Endothelial cell of umbilical vein (primary cell): ENCODE results near the gene RBM44. TPM values are rescaled to one million over a fixed set of nuclear protein-coding genes. Genes with fewer than 3 reads are reported as not detected.

Experiments used
- BruUV-seq: library from RNA; stranded (reverse); fragments of 400-500 nt; replicated peaks from 2 replicates; lab custom pipeline; 2021; lab: Mats Ljungman, UMichigan
- CTCF ChIA-PET: fragments of 300-600, 350-600 bp; sonication (Branson Sonifier 250); formaldehyde crosslinking; loops from one replicate; lab custom pipeline; 2021; ENCODE audit warnings: antibody characterized with exemption, inconsistent platforms; lab: Charles Lee
- POLR2A ChIA-PET: fragments of 300-600, 350-600 bp; sonication (Branson Sonifier 250); formaldehyde crosslinking; loops from one replicate; lab custom pipeline; 2021; ENCODE audit warnings: antibody characterized with exemption, inconsistent platforms; lab: Charles Lee
- DNase-seq: peaks from one replicate; pipeline ENCODE4 v3.0.0-alpha.2; 2011; ENCODE audit warnings: low read depth, low spot score
- FAIRE-seq: peaks from 2 replicates; lab custom pipeline; 2011; peaks lifted over from hg19 to GRCh38; lab: Jason Lieb, UNC
- H2AFZ ChIP-seq: 2 replicates; pipeline ENCODE4 v1.6.0; 2012; ENCODE audit warnings: low read depth, low read length, control low read depth, inconsistent platforms
- H3K27ac ChIP-seq: 2 replicates; pipeline ENCODE4 v1.5.1; 2011; ENCODE audit warnings: low read depth, mild to moderate bottlenecking, control low read depth, low read length, moderate library complexity; ENCODE audit not compliant: insufficient read depth
- H3K27me3 ChIP-seq, 2 experiments: 2 replicates each; pipeline versions ENCODE4 v1.6.0 to v1.6.1; 2011; ENCODE audit warnings: low read length in 2 of 2, mixed read lengths in 1 of 2; ENCODE audit not compliant: control insufficient read depth in 2 of 2, insufficient read depth in 2 of 2
- H3K36me3 ChIP-seq, 2 experiments: 2 replicates in 1 of 2; 3 replicates in 1 of 2; pipeline ENCODE4 v1.5.1; 2011; ENCODE audit warnings: low read length in 2 of 2, mild to moderate bottlenecking in 1 of 2, moderate library complexity in 1 of 2; ENCODE audit not compliant: control insufficient read depth in 2 of 2, insufficient read depth in 2 of 2; ENCODE audit errors: extremely low read depth in 1 of 2
- H3K4me1 ChIP-seq: 3 replicates; pipeline ENCODE4 v1.5.1; 2011; ENCODE audit warnings: mild to moderate bottlenecking, low read length; ENCODE audit not compliant: control insufficient read depth, insufficient read depth; ENCODE audit errors: extremely low read depth
- H3K4me2 ChIP-seq: 2 replicates; pipeline ENCODE4 v1.6.1; 2011; ENCODE audit warnings: low read length, control low read depth, mixed read lengths; ENCODE audit not compliant: insufficient read depth
- H3K4me3 ChIP-seq, 3 experiments: fragments of 200-600 bp in 1 of 3; sonication (generic), shearing (Covaris generic) in 1 of 3; replicated peaks in 1 of 3; 2 replicates each; pipeline ENCODE4 v1.5.1; 2011 to 2016; ENCODE audit warnings: control low read depth in 3 of 3, low read length in 3 of 3, mild to moderate bottlenecking in 2 of 3, inconsistent platforms in 1 of 3, low read depth in 1 of 3, moderate library complexity in 1 of 3; ENCODE audit not compliant: insufficient read depth in 1 of 3
- H3K79me2 ChIP-seq: 2 replicates; pipeline ENCODE4 v1.6.0; 2012; ENCODE audit warnings: low read length, inconsistent platforms; ENCODE audit not compliant: control insufficient read depth, insufficient read depth
- H3K9ac ChIP-seq: replicated peaks from 2 replicates; pipeline ENCODE3; 2011; ENCODE audit warnings: low read length, control low read depth; ENCODE audit not compliant: insufficient read depth; ENCODE audit errors: extremely low read depth
- H3K9me1 ChIP-seq: replicated peaks from 3 replicates; pipeline ENCODE4 v1.6.0; 2011; ENCODE audit warnings: mild to moderate bottlenecking, low read length; ENCODE audit not compliant: control insufficient read depth, insufficient read depth; ENCODE audit errors: extremely low read depth
- H3K9me3 ChIP-seq: replicated peaks from 2 replicates; pipeline ENCODE4 v1.5.1; 2012; ENCODE audit warnings: low read length, inconsistent platforms; ENCODE audit not compliant: control insufficient read depth, insufficient read depth
- H4K20me1 ChIP-seq: replicated peaks from 2 replicates; pipeline ENCODE3; 2011; ENCODE audit warnings: mild to moderate bottlenecking, low read length; ENCODE audit not compliant: control insufficient read depth, insufficient read depth; ENCODE audit errors: extremely low read depth
- EZH2 ChIP-seq: IDR thresholded peaks from 2 replicates; pipeline ENCODE4 v1.6.1; 2012; ENCODE audit warnings: borderline replicate concordance, low read depth, mild to moderate bottlenecking, moderate library complexity, low read length, inconsistent platforms; ENCODE audit not compliant: severe bottlenecking
- FOS ChIP-seq: IDR thresholded peaks from 2 replicates; pipeline ENCODE4 v1.6.1; 2011; ENCODE audit warnings: mild to moderate bottlenecking, low read length, moderate library complexity, borderline replicate concordance; ENCODE audit not compliant: insufficient read depth
- GATA2 ChIP-seq: IDR thresholded peaks from 2 replicates; pipeline ENCODE4 v1.7.0; 2011; ENCODE audit warnings: low read depth, mild to moderate bottlenecking, moderate library complexity, mixed read lengths, low read length; ENCODE audit not compliant: insufficient read length, insufficient read depth
- JUN ChIP-seq: IDR thresholded peaks from 2 replicates; pipeline ENCODE4 v1.6.1; 2011; ENCODE audit warnings: borderline replicate concordance, low read depth; ENCODE audit not compliant: insufficient read length, insufficient read depth
- MYC ChIP-seq: IDR thresholded peaks from one replicate; pipeline ENCODE4 v1.6.1; 2011; ENCODE audit warnings: mild to moderate bottlenecking, low read depth, low read length
- POLR2A ChIP-seq: IDR thresholded peaks from 2 replicates; pipeline ENCODE4 v1.6.1; 2012; ENCODE audit warnings: low read depth, mild to moderate bottlenecking, control low read depth, low read length
- POLR2AphosphoS5 ChIP-seq: IDR thresholded peaks from 2 replicates; pipeline ENCODE4 v1.6.1; 2012; ENCODE audit warnings: low read depth, mild to moderate bottlenecking, control low read depth, low read length, moderate library complexity; ENCODE audit not compliant: insufficient read depth
- dilution Hi-C: fragments of 300-500 bp; cut with MboI; formaldehyde crosslinking; loops from one replicate; pipeline ENCODE4 v1.15.0; 2019; ENCODE audit warnings: low sequenced_read_pairs; ENCODE audit not compliant: extremely low pct_ligation_motif_present
- intact Hi-C: fragments of 100-400 bp; cut with micrococcal nuclease; formaldehyde crosslinking; loops from one replicate; pipeline ENCODE4 v1.10.0; 2022
- polyA plus RNA-seq, 4 experiments: library from polyadenylated mRNA; depleted of rRNA in 3 of 4; stranded (reverse) in 3 of 4; unstranded in 1 of 4; fragments of >200 nt; gene quantifications; 2 replicates each; pipeline versions ENCODE4 v1.2.1 to v1.2.3, GENCODE V29; 2011 to 2012; ENCODE audit warnings: missing spikeins in 1 of 4
- total RNA-seq: library from RNA; stranded (reverse); gene quantifications from 2 replicates; pipeline ENCODE4 v1.2.3, GENCODE V29; 2021
- TF ChIP-seq, protein P1 (sequence below): IDR thresholded peaks from 2 replicates; pipeline ENCODE4 v1.6.1; 2011; ENCODE audit not compliant: insufficient read depth, insufficient read length
- TF ChIP-seq, protein P2 (sequence below), 2 donors: IDR thresholded peaks; 1 replicate in 1 of 2; 2 replicates in 1 of 2; pipeline ENCODE4 v1.5.1; 2011; ENCODE audit warnings: low read length in 2 of 2, mild to moderate bottlenecking in 2 of 2, moderate library complexity in 2 of 2, control low read depth in 1 of 2, inconsistent platforms in 1 of 2, low read depth in 1 of 2; ENCODE audit not compliant: insufficient read depth in 1 of 2; ENCODE audit errors: extremely low read depth in 1 of 2

The RBM44 gene
- total and polyA plus RNA-seq, 2 donors (not counting 3 experiments of a cell fraction or from before 2014, with no cell fraction given), result 0.14 to 0.53 TPM

- peak; percentile 35 for FAIRE-seq
- Histone ChIP-seq H3K4me2 (no peak overlapping the region), H3K9me3 (no peaks in the 10 kb centered on the region), H3K9me1 (no peaks in the 10 kb centered on the region), H4K20me1 (no peaks in the 10 kb centered on the region), H3K27ac (no peak overlapping the region), H3K9ac (no peak overlapping the region), H3K4me3 (no peak overlapping the region), H3K36me3 (no peaks in the 10 kb centered on the region), H3K79me2 (no peaks in the 10 kb centered on the region), H2AFZ (no peak overlapping the region), H3K27me3 (peaks cover 12 to 16% of the 10 kb centered on the region in 2 experiments), H3K4me1 (peaks cover 5% of the 10 kb centered on the region)
- no TSS peak for BruUV-seq
- dilution Hi-C loops (no loop called here), intact Hi-C loops (no loop called here)
- DNase-seq, result no peak
- ChIA-PET POLR2A (no interaction called here), CTCF (no interaction called here)
- TF ChIP-seq POLR2AphosphoS5 (no peak), EZH2 (no peak), JUN (no peak), MYC (no peak), FOS (no peak), GATA2 (no peak), POLR2A (no peak)
- TF ChIP-seq, protein P1, sequence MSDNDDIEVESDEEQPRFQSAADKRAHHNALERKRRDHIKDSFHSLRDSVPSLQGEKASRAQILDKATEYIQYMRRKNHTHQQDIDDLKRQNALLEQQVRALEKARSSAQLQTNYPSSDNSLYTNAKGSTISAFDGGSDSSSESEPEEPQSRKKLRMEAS, result no peak
- TF ChIP-seq, protein P2, sequence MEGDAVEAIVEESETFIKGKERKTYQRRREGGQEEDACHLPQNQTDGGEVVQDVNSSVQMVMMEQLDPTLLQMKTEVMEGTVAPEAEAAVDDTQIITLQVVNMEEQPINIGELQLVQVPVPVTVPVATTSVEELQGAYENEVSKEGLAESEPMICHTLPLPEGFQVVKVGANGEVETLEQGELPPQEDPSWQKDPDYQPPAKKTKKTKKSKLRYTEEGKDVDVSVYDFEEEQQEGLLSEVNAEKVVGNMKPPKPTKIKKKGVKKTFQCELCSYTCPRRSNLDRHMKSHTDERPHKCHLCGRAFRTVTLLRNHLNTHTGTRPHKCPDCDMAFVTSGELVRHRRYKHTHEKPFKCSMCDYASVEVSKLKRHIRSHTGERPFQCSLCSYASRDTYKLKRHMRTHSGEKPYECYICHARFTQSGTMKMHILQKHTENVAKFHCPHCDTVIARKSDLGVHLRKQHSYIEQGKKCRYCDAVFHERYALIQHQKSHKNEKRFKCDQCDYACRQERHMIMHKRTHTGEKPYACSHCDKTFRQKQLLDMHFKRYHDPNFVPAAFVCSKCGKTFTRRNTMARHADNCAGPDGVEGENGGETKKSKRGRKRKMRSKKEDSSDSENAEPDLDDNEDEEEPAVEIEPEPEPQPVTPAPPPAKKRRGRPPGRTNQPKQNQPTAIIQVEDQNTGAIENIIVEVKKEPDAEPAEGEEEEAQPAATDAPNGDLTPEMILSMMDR (IDR thresholded peaks at IDR 0.05; ENCODE audit: extremely low read depth in 1 of 2, insufficient read depth in 1 of 2, low read depth in 1 of 2, low read length in 2 of 2), result no peak
These were observed 66.5 kb downstream of the RBM44 start for GRCh38 chr2:237864940-237865622.
